Superior temporal gyrus (tissue), 1 donor: ENCODE measurements around the gene YOD1.

Experiments
- DNase-seq: peaks from one replicate; pipeline ENCODE4 v3.0.0-alpha.2; 2016; ENCODE audit errors: extremely low spot score

YOD1 gene

DNA sequence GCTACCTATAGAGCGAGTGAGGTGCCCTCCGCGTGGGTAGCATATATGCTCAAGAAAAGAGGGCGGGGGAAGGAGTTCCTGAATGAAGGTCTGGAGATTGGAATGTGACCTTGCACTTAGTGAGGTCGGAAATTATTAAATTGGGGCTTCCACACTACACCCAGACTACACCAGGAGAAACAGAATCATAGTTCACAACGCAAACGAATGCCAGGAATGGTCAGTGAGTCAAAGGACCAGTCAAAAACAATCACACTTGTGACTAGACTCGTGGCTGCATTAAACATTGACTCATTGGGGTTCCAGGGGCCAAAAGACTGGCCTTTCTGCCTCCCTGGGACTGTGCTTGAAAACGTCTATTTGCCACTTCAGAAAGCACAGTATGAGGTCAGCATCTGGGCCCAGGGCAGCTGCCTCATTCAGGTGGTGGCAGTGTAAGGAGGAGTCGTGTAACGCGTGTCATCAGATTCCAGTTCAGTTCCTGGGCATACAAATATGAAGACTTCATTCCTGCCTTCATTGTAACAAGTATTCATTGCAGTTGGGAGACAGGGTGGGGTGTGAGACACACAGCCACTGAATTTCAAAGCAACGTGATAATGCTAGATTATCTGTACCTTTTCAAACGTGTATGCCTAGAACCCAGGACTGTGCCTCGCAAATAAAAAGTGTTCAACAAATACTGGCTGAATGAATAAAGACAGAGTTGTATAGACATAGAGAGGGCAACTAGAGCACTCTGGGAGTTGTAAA, at the start of gene YOD1:
YOD1 (minus strand) TSS at position 18 of the 753 bp plus-strand sequence. CDS start 178 bp downstream, outside the sequence.
- no peak for DNase-seq

DNA sequence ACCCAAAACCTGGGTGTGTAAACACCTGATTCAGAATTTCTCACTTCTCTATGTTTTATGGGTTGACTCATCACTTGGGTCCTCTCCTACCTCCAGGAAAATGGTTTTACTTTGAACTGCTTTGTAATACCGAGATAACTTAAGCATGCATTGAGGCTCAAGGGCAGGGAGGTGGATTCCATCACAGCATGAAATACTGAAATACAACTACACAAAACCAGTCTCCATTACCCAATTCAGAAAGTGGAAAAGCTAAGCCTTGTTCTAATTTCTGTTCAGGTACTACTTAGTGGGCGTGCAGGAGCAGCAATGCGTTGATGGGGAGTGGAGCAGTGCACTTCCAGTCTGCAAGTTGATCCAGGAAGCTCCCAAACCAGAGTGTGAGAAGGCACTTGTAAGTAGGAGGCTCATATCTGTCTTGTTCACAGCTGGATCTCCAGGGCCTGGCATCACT, 46.9 kb upstream of the YOD1 start:
- DNase-seq, result no peak

DNA sequence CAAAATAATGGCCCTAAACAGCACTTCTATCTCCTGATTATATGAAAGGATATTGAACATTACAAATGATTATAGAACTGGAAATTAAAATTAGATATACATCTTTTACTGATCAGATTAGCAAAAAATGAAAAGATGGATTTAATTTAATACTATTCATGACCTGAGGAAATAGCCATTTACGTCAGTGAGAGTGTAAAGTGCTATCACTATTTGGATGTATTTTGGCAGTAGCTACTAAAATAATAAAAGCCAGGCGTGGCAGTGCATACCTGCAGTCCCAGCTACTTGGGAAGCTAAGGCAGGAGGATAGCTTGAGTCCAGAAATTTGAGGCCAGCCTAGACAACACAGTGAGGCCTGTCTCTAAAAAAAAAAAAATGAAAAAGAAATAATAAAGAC, 42.9 kb upstream of the YOD1 start:
- no peak for DNase-seq

DNA sequence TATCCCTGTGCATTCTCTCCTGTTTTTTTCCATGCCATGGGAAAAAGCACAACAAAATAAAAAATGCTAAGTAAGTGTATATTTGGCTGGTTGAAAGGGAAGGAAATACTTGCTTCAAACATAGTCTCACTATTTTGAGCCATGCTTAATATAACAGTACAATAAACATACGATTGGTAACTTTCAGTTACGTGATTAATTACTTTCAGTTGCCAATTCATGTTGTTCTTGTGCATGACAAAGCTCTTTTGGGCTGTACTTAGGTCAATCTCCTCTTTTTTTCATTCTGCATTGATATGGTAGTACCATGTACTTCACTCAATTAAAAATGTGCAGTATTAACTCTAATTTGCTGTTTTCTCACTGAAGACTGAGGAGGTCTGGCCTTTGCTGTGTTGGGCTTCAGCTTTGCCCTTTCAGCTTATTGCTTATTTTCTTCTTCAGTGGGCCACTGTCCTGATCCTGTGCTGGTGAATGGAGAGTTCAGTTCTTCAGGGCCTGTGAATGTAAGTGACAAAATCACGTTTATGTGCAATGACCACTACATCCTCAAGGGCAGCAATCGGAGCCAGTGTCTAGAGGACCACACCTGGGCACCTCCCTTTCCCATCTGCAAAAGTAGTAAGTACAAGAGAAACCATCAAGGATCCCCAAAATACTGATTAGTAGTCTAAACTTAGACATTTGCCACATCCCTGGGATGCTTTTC, 40.3 kb upstream of the YOD1 start:
- no peak for DNase-seq

DNA sequence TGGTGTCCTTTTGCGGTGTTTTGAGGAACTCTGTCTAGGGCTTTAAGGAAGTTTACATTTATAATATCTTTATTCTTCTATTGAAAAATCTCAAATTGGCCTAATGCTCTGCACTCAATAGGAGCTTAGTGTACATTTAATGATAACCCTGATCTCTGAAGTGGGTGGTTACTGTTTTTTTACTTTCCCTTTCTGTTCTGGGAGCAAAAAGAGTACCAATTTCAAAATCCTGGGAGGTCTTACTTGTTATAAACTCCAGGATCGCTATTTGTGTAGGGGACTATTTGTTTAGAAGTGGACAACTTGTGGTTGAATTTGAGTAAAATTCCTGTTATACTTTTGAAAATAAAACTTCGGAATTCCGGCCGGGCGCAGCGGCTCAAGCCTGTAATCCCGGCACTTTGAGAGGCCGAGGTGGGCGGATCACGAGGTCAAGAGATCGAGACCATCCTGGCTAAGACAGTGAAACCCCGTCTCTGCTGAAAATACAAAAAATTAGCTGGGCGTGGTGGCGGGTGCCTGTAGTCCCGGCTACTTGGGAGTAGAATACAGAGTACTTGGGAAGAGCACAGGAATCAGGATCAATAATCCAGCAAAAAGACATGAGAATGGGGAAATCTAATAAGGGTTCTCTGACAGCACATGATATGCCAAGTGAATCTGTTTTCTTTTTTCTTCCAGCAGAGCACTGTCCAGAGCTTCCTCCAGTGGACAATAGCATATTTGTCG, 38.8 kb upstream of the YOD1 start:
- DNase-seq, result no peak

DNA sequence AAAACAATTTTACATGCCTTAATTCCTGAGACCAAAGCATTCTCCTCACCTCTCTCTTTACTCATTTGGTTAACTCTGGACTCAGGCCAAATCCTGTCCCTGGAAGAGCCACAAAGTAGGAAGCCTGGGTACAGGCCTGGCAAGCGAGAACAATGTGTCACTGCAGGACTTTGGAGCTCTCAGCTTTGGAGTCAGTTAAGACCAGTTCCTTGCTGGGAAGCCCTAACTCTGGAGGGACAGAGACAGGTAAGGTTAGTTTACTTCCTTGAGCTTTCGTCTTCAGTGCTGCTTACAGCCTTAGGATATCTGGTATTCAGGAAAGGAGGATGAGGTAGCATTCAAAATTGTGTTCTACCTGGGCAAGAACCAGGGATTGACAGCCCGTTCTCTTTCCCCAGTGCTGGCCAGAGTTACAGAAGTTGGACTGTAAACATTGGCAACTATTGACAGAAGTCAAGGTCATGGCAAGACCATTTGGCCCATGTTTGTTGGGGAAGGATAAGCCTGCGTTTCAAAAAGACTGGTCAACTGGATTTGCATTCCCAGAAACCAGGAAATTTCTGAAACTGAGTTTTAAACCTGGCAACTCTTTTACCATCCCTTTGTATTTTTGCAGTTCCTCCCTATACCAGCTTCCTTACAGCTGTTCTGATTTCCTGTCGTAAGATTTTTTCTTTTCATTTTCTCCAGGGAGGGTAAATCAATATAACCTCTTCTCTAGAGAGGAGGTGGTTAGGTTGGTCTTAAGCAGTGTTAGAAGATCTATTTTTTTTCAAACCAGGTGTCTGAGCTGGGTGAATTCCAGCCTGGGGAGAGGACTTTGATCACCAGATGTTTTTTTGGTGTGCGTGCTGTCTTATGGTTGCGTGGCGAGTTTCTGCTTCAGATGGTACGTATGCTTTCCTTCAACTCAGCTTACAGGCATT, 38.0 kb upstream of the YOD1 start, which contains the start of gene C4BPB:
C4BPB (plus strand) TSS at position 160 of the 926 bp plus-strand sequence; CDS start at position 832, 672 bp downstream.
- DNase-seq, result no peak

DNA sequence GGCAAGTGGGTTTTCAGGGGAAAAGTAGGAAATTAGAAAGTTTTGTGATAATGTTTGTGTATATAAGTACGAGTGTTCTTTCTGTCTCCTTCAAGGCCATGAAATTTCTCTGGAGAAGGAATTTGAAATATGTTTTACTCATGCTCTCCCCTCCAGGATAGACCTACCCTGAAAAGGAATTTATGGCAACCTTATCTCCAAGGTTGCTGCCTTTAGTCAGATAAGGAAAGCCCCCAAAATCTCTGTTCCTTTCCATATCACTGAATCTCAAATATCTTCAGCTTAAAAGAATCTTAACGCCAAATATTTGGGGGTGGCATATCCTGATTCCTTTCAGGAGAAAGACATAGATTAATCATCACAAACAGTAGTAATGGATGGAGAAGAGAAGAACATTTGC, 37.2 kb upstream of the YOD1 start:
- DNase-seq, result no peak

DNA sequence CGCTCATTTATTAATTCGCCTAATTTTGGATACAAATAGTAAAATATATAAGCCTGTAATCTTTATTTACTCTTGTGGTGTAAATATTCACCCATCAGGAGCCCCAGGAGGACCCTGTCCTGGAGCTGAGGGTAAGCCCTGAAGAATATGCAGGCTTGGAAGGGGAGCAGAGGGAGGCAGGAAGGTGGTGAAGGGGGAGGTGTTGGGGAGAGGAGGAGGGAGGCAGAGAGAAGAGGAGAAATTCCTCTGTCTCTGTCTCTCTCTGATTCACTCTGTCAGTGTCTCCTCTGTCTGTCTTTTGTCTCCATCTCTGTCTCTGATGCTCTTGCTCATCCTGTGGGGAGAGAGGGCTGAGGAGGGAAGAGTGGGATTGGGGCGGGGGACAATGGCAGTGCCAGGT, 34.9 kb upstream of the YOD1 start:
- no peak for DNase-seq

DNA sequence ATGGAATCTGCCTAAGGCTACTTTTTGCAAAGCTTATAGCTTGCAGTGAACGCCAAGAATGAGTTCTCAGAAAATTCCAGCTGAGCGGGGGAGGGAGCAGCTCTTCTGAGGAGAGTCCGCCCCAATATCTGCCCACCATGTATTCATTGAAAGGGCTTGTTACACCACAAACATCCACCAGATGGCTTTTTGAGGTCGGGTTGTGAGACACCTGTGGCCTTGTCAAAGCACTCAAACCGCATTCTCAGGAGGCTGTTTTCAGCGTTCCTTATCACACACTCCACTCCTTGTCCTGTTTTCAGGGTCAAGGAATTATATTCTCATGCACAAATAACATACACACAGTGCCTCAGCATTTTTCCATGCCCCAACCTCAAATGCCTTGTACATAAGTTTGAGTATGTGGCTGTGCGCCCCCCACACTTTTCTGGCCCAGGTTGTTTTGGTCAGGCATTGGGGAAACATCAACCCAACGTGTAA, 33.7 kb upstream of the YOD1 start:
- DNase-seq, result peak; percentile 80

DNA sequence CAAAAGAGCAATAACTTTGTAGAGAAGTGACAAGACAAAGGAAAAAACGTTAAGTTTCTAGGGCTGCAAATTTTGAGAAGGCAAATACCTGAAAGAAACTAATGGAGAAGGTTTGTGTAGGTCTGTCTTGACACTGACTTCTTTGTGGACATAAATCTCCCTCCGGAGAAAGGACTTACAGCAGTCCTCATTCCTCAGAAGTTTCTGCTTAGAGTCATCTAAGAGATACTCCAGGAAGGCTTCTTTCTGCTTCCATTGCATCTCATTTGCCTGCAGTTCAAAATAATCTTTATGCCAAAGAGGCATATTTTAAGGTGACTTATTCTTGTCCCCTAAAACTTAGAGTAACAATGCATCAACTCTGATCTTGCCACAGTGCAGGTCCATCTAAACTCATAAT, 33.2 kb upstream of the YOD1 start:
- DNase-seq, result no peak

DNA sequence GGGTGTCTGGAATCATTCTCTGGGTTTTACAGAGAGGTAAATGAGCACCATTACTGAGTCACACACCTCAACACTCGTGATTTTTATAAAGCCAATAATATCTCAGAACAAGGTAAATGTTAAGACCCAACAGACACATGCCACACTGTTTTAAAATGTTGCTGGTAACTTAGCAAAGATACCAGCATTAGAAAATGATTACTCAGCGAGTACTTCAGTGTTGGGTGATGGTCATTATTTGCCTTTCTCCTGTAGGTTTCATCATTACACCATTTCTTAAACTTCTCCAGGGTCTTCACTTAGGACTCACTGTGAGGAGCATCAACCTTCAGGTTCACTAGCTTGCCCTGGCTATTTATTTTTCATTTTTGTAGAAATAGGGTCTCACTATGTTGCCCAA, 30.8 kb upstream of the YOD1 start:
- no peak for DNase-seq

DNA sequence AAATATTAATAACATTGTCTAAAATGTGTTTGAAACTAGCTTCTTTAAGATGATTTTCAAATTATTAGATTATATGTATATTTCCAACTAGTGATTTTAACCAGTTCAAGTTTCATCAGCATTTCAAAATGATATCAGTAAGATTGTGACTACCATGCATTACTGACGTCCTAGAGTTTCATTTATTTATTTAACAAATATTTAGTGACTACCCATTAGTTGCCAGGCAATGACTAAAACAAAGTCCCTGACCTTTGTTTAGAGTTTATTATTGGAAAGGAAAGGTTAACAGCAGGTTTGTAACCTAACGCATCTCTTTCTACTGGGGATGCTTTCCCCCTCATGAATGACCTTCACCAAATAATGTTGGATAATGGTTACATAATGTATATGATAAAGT, 30.1 kb upstream of the YOD1 start:
- no peak for DNase-seq

DNA sequence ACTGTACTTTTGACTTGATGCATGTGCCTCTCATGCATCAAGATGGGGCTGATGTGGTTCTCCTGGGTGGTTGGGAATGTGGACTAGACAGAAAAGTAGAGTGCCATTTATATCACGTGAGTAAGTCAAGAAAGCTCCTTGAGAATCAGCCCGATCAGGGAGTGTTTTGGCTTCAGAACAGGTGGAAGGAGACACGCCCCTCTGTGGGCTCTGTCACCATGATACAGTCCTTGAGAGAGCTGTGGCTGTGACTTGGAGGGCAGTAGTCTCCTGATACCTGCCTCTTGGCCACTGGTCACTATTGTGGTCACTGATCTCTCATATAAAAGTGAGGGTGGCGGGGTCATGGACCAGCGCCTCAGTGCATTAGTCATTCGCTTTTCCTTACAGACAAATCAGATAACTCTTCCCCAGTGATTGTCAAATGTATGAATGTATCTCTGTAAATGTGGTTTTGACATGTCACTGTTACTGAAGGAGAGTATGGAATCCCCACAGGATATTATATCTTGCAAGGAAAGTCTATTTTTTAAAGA, 28.8 kb upstream of the YOD1 start:
- no peak for DNase-seq

DNA sequence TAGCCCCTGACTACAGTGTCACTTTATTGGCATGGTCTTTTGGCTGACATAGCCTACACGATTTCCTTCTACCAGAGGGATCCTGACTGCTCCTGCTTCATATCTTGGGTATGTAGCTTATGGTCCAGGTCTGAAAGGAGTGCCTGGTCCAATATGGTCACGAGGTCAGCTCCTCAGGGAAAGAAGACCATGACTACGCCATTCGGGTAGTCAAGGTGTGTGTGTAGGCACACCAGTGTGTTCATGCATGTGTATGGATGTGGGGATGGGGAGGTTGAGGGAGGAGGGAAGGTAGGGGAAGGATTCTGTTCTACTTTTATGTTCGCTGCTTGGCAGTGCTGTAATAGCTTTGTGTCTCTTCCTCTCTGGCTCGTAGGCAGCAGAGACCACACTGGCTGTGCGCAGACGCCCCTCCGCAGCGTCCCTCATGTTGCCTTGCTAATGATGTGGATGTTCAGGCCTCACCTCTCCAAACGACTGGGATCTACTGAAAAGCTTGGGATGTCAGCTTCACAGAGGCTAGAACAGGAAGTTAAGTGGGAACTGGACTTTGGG, 27.6 kb upstream of the YOD1 start:
- no peak for DNase-seq

DNA sequence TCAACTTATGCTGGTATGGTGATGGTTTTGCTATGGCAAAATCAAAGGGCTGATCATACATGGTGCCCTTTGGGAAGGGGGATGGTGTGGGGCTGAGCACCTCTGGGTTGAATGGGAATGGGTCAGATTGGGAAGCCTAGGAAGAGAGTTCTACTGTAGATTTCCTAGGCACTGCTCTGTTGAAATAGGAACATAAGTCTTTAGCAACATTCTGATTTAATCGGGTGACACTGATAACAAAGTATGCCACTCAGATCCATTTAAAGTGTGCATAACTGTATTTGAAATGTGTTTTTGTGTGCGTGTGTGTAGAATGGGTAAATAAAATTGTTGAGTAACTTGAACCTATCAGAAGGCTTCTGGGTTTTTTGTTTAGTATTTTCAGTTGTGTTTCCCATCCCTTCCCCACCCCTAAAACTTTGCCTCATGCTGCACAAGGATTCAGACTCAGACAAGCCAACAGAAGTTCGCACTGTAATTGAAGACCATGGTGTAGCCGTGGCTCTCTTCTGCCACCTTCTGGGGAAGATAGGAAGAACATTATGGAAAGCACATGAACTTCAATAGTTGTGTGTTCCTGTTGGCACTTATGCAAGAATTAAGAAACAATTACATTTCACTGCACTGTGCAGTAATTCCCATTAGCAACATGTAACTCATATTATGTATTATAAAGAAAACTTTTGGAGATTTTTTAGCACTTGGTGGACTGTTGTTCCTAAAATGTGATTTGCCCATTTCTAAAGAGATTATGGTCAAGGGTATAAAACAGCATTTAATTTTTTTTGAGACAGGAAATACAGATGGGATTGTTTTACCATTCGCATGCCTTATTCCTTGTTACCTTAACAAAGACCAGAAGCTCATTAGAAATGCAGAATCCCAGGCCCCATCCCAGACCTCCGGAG, 26.7 kb upstream of the YOD1 start:
- peak; percentile 93 for DNase-seq

DNA sequence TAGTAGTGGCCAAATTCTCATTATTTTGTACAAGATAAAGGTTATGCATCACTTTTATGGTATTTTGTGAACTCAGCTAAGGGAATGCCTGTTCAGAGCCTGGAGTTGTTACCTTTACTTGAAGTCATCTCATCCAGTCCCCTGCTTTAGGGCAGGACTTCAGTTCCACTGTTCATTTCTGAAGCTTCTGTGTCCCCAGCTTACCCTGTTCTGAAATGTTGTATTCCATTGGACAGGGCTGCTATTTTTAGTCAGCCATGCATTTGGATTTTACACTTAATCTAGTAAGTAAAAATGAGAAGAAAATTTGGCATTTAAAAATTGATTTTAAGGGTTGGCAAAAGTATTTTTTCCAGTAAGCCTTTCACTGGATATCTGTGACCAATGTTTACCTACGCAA, 26.0 kb upstream of the YOD1 start:
- no peak for DNase-seq

DNA sequence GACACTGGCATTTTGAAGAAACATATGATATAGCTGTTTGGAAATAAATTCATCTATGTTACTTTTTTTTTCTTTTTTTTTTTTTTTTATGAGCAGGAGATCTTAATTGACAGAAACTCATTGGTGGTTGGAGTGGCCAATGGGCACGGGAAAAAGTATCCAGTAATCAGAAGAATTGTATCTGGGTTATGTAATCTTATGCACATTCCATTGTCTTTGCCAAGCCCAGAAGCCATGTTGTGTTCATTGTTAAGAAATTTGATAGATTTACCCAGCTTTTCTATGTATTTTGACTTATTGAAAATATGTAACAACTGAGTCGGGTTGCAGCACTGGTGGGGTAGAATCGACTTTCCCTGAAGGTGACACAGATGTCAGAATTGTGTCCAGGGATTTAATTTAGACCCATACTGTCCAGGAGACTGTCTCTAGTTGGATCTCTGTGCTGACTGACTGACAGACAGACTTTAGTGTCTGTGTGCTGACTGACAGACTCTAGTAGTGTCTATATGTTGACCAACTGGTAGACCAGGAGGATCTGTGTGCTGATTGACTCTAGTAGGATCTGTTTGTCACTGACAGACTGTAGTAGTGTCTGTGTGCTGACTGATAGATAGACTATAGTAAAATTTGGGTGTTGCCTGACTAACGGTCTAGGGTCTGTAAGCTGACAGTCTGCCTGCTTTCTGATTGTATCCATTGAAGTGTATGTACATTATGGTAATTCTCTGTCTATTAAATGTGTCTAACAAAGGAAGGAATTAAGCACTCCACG, 25.4 kb upstream of the YOD1 start:
- DNase-seq, result no peak

DNA sequence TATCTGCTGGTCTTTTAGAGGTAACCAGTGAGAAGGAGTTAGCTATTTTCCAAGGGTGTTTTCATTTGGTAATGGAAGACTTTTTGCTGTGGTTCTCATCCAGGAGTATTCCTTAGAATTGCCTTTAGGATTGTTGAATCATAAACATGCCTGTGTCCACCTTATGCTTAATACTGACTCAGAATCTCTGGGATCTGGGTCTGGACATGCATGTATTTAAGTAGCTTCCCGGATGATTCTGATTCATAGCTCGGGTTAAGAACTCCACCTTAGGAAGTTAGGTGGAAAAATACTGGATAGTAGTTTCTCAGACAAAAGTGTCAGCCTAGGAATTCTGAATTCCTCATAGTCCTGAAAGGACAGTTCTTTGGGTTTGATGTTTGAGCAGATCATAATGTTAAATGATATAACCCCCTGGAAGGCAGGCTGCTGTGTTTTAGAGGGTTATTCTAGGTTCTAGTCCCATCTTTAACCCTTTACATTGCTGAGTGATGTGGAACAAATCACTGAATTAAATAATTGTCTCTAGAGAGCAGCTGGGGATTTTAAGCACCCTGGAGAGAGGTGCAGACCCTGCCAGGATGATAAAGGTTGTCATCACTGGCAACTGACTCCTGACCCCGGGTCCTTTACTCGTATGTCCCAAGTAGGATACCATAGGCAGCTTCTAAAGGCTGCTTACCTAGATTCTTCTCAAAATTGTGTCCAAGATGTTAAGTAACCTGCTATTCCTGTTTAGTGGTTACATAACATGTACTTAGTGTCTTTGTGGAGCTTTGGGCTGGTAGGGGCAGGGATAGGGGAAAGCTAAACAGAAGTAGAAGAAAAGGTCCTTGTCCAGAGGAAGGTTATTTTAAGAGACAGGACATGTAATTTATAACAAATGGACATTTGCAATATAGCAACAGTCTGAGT, 23.2 kb upstream of the YOD1 start:
- no peak for DNase-seq
